ENCODE results near the gene SMAGP.

- TF ChIP-seq POLR2A (IDR thresholded peaks at IDR 0.05; ENCODE audit: low read length) (no peak), GATA1 (IDR thresholded peaks at IDR 0.05; ENCODE audit: low read depth, low read length) (no peak)
Measured at GRCh38 chr12:51217133-51217967, 52.9 kb downstream of the SMAGP start.
